Kidney (tissue), 14 donors: ENCODE measurements around the gene NEK9. TPM values are rescaled to one million over a fixed set of nuclear protein-coding genes. Genes with fewer than 3 reads are reported as not detected.

Source experiments
- DNase-seq, 5 donors: peaks; one replicate each; pipeline ENCODE4 v3.0.0-alpha.2; 2013 to 2020
- FAIRE-seq: peaks from 2 replicates; lab custom pipeline; 2012; peaks lifted over from hg19 to GRCh38; lab: Jason Lieb, UNC
- H3K27ac ChIP-seq, 2 donors: one replicate each; pipeline ENCODE4 v1.7.0; 2013; ENCODE audit warnings: low read depth in 2 of 2, low read length in 2 of 2, inconsistent platforms in 1 of 2
- H3K27me3 ChIP-seq: one replicate; pipeline ENCODE4 v1.7.1; 2013; ENCODE audit warnings: low read length, inconsistent platforms; ENCODE audit not compliant: control insufficient read depth, insufficient read depth
- H3K36me3 ChIP-seq, 3 donors: one replicate each; pipeline versions ENCODE4 v1.7.0 to v1.7.1; 2013; ENCODE audit warnings: low read length in 3 of 3, control low read depth in 1 of 3, inconsistent platforms in 1 of 3; ENCODE audit not compliant: insufficient read depth in 3 of 3, control insufficient read depth in 2 of 3
- H3K4me1 ChIP-seq, 3 donors: one replicate each; pipeline versions ENCODE4 v1.7.0 to v1.7.1; 2013; ENCODE audit warnings: low read length in 3 of 3, inconsistent platforms in 1 of 3, low read depth in 1 of 3; ENCODE audit not compliant: control insufficient read depth in 2 of 3, insufficient read depth in 2 of 3
- H3K4me3 ChIP-seq, 3 donors: one replicate each; pipeline versions ENCODE4 v1.7.0 to v1.8.1; 2013; ENCODE audit warnings: low read length in 3 of 3, control low read depth in 1 of 3, inconsistent platforms in 1 of 3
- H3K9ac ChIP-seq, 3 donors: one replicate each; pipeline versions ENCODE4 v1.7.0 to v1.7.1; 2013; ENCODE audit warnings: low read length in 3 of 3, control low read depth in 1 of 3, inconsistent platforms in 1 of 3
- H3K9me3 ChIP-seq, 3 donors: one replicate each; pipeline versions ENCODE4 v1.7.0 to v1.7.1; 2013; ENCODE audit warnings: low read length in 3 of 3, control low read depth in 1 of 3, inconsistent platforms in 1 of 3; ENCODE audit not compliant: control insufficient read depth in 2 of 3, insufficient read depth in 1 of 3
- intact Hi-C: fragments of 100-400 bp; cut with DNase I; formaldehyde crosslinking; loops from one replicate; pipeline ENCODE4 v1.11.1; 2022
- polyA plus RNA-seq: library from polyadenylated mRNA; stranded (reverse); fragments of 350-450 nt; fragmentation: Illumina TruSeq; extraction: RNeasy Lipid Tissue Mini Kit (QIAGEN cat#74804); gene quantifications from one replicate; pipeline ENCODE4 v1.2.3, GENCODE V29; 2014; ENCODE audit warnings: low read depth, low replicate concordance; ENCODE audit not compliant: insufficient read depth
- total RNA-seq: library from RNA; stranded (reverse); fragmentation: NEBNext Ultra II Directional; extraction: Animal tissue kit (Norgen Biotek cat#: 25700); gene quantifications from one replicate; pipeline ENCODE4 v1.2.1, GENCODE V29; 2021
- TF ChIP-seq, protein P1 (sequence below): IDR thresholded peaks from 3 replicates; pipeline ENCODE4 v1.5.1; 2012; ENCODE audit warnings: mild to moderate bottlenecking, moderate library complexity, borderline replicate concordance; ENCODE audit not compliant: insufficient read depth; ENCODE audit errors: extremely low read depth
- donor health status: control.
- donor health status: control.
- donor health status: control.
- donor health status: control.
- donor health status: control.
- donor health status: DM: yes; HTN: yes; CAD: no.
- donor health status: Normal renal cell carcinoma (clear cell type).

NEK9 gene
- total and polyA plus RNA-seq, 2 donors from 2014 or later = 25.4 to 81.5 TPM

DNA sequence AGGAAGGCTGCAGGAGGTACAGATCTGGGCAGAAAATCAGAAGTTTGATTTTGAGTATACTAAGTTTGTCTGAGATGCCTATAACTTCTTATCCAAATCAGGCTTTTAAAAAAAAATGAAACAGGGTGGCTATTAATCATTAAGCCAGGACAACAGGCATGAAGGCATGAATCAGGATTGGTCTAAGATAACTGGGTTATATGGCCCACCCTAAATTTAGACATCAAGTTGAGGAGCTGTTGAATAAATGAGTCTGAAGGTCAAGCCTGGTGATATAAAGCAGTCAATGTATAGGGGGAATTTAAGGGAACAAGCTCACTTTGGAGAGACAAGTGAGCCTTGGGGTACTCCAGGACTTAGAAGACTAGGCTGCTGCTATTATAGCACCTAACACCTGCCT is 28.6 kb downstream of the NEK9 start:
- Histone ChIP-seq H3K4me3 (no peak overlapping the region), H3K4me1 (no peaks in the 10 kb centered on the region), H3K27ac (no peak overlapping the region), H3K9me3 (no peaks in the 10 kb centered on the region), H3K9ac (no peak overlapping the region), H3K27me3 (no peaks in the 10 kb centered on the region), H3K36me3 (peaks cover 11 to 56% (median 37%) of the 10 kb centered on the region in 3 donors)
- intact Hi-C loops = no loop called here
- TF ChIP-seq, protein P1, sequence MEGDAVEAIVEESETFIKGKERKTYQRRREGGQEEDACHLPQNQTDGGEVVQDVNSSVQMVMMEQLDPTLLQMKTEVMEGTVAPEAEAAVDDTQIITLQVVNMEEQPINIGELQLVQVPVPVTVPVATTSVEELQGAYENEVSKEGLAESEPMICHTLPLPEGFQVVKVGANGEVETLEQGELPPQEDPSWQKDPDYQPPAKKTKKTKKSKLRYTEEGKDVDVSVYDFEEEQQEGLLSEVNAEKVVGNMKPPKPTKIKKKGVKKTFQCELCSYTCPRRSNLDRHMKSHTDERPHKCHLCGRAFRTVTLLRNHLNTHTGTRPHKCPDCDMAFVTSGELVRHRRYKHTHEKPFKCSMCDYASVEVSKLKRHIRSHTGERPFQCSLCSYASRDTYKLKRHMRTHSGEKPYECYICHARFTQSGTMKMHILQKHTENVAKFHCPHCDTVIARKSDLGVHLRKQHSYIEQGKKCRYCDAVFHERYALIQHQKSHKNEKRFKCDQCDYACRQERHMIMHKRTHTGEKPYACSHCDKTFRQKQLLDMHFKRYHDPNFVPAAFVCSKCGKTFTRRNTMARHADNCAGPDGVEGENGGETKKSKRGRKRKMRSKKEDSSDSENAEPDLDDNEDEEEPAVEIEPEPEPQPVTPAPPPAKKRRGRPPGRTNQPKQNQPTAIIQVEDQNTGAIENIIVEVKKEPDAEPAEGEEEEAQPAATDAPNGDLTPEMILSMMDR = no peak
- DNase-seq (no peak), FAIRE-seq (no peak)

DNA sequence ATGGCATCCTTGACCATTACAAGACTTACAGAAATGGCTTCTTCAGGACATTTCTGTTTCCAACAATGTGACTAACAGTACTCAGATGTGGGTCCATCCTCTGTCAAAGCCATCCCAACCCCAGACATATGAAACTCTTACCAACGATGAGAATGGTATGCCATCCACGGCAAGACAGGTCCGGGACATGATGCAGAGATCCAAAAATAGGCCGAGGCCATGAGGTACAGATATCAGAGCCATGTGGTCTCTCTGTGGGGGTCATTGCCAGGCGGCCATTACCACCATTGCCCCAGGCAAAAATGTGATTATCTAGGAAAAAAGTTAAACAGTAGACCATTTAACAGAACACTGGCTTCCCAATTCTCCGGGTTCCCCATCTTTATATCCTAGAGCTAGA is 29.9 kb downstream of the NEK9 start:
- TF ChIP-seq, protein P1 = no peak
- no peak overlapping the region for H3K9ac ChIP-seq
- no peaks in the 10 kb centered on the region for H3K9me3 ChIP-seq
- DNase-seq = no peak
- no peak overlapping the region for H3K4me3 ChIP-seq
- H3K27ac ChIP-seq = no peak overlapping the region
- FAIRE-seq = no peak
- H3K36me3 ChIP-seq = peaks cover 14 to 62% (median 41%) of the 10 kb centered on the region in 3 donors
- no peaks in the 10 kb centered on the region for H3K27me3 ChIP-seq
- intact Hi-C loops = no loop called here
- H3K4me1 ChIP-seq = no peaks in the 10 kb centered on the region

GRCh38 chr14:75095690-75096089 is 31.2 kb downstream of the NEK9 start:
- FAIRE-seq (no peak), DNase-seq (no peak)
- no peaks in the 10 kb centered on the region for H3K9me3 ChIP-seq
- no peak overlapping the region for H3K27ac ChIP-seq
- H3K36me3 ChIP-seq = peaks cover 14 to 60% (median 35%) of the 10 kb centered on the region in 3 donors
- intact Hi-C loops = no loop called here
- H3K27me3 ChIP-seq = no peaks in the 10 kb centered on the region
- no peak overlapping the region for H3K4me3 ChIP-seq
- no peaks in the 10 kb centered on the region for H3K4me1 ChIP-seq
- H3K9ac ChIP-seq = no peak overlapping the region
- TF ChIP-seq, protein P1 = no peak

DNA sequence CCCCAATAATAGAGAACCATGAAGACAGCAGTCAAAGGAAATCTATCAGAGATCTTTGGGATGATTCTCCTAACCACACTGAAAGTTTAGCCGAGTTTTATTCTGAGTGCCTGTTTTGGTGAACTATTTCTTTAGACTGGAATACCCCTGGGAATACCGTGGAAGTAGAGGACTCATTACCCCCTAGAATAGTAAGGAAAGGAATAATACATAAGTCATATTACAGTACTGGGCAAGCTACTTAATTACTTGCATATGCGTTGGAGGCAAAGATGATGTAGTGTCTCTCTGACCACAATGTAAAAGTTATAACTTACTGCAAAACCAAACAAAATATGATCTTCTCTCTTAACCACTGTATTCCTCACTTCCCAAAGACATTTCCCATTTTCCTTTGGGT is 32.0 kb downstream of the NEK9 start:
- intact Hi-C loops = no loop called here
- Histone ChIP-seq H3K27ac (no peak overlapping the region), H3K9ac (no peak overlapping the region), H3K27me3 (no peaks in the 10 kb centered on the region), H3K4me3 (no peak overlapping the region), H3K36me3 (peaks cover 14 to 56% (median 35%) of the 10 kb centered on the region in 3 donors), H3K9me3 (no peaks in the 10 kb centered on the region), H3K4me1 (no peaks in the 10 kb centered on the region)
- DNase-seq (no peak), FAIRE-seq (no peak)
- TF ChIP-seq, protein P1 = no peak
